Activated T-cell treated with anti-CD3 and anti-CD28 coated beads for 24 hours (primary cell): ENCODE data around the gene YIF1B.

ENCODE experiments used
- DNase-seq: peaks from one replicate; pipeline ENCODE4 v3.0.0-alpha.2; 2020; ENCODE audit warnings: low read depth

Gene YIF1B

GRCh38 chr19:38335949-38336637 lies 20.3 kb upstream of the YIF1B start:
- peak; percentile 95 for DNase-seq

GRCh38 chr19:38333245-38333644 lies 17.5 kb upstream of the YIF1B start:
- DNase-seq = no peak

- DNase-seq = no peak
Observed at GRCh38 chr19:38331728-38332127, 16.0 kb upstream of the YIF1B start.

GRCh38 chr19:38329651-38330050 lies 13.9 kb upstream of the YIF1B start:
- no peak for DNase-seq

GRCh38 chr19:38326591-38326990 lies 10.8 kb upstream of the YIF1B start:
- DNase-seq = no peak

- DNase-seq = no peak
Observed at GRCh38 chr19:38324431-38324830, 8.7 kb upstream of the YIF1B start.

GRCh38 chr19:38323291-38323690 lies 7.5 kb upstream of the YIF1B start:
- DNase-seq = no peak

GRCh38 chr19:38321646-38322196 lies 6.0 kb upstream of the YIF1B start:
- DNase-seq = no peak

- DNase-seq = no peak
Observed at GRCh38 chr19:38320969-38321339, 5.2 kb upstream of the YIF1B start.

- peak; percentile 48 for DNase-seq
Observed at GRCh38 chr19:38319421-38320258, 3.9 kb upstream of the YIF1B start, which contains the start of gene KCNK6. KCNK6 (plus strand) TSS chr19:38319845; CDS start chr19:38319951, 106 bp downstream.

GRCh38 chr19:38318660-38319059 lies 2.9 kb upstream of the YIF1B start:
- no peak for DNase-seq

GRCh38 chr19:38317104-38317612 lies 1.4 kb upstream of the YIF1B start:
- DNase-seq = peak; percentile 18

GRCh38 chr19:38316477-38317067 lies 825 bp upstream of the YIF1B start:
- no peak for DNase-seq

GRCh38 chr19:38310986-38311385 lies 4.8 kb downstream of the YIF1B start:
- DNase-seq = no peak

GRCh38 chr19:38310279-38310670 lies 5.5 kb downstream of the YIF1B start:
- no peak for DNase-seq

GRCh38 chr19:38309615-38310278 lies 6.0 kb downstream of the YIF1B start:
- no peak for DNase-seq

- DNase-seq = no peak
Observed at GRCh38 chr19:38308926-38309614, 6.7 kb downstream of the YIF1B start.

- no peak for DNase-seq
Observed at GRCh38 chr19:38308006-38308766, 7.6 kb downstream of the YIF1B start.

- no peak for DNase-seq
Observed at GRCh38 chr19:38307597-38307996, 8.2 kb downstream of the YIF1B start.

- no peak for DNase-seq
Observed at GRCh38 chr19:38307076-38307475, 8.7 kb downstream of the YIF1B start.

- no peak for DNase-seq
Observed at GRCh38 chr19:38306236-38306635, 9.5 kb downstream of the YIF1B start.
